ENCODE results near the gene LMBRD2. TPM values are rescaled to one million over a fixed set of nuclear protein-coding genes. Genes with fewer than 3 reads are reported as not detected.
A peak's percentile ranks its signal among the peaks of the same experiment; 100 is the strongest.

The LMBRD2 gene
- total RNA-seq, 4 donors from 2014 or later, result 8.3 to 16.7 (median 13.2) TPM

DNA sequence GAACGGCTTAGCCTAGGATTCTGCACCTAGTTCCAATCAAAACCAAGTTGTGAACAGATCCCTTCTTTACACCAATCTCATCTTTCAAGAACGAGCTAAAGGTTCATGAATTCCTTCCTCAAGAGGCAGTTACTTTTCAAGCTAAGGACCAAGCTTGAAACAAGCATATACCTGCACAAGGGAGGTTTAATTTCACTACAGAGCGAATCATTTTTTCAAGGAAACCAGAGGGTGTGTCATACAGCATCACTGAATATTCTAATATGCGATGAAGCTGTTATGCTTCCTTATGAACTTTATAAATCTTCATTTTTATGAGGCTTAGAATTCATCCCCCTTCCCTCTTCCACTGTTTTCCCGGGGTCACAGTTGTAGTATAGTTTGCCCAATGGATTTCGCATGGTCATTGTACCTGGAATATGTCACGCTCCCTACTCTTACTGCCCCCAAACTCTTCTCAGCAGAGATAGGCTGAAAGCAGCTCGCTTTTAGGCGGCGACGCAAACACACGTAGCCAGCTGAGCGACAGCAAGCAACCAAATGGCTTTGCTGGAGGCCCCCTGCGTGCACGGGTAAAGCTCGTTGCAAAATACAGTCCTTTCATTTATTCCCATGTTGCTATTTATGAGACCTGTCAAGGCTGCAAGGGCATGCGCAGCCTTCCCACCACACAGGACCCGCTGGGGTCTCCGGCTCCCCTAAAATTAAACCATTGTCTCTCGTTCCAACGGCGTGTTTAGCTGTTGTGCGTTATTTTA, 832 bp downstream of the LMBRD2 start:
- Histone ChIP-seq H3K4me1 (peaks cover 0 to 47% (median 4%) of the 10 kb centered on the region in 3 donors), H3K9me3 (no peaks in the 10 kb centered on the region), H3K4me3 (peak overlapping the region; percentile 73 to 86), H3K27ac (peak overlapping the region in 3 of 4 donors; percentile 78 to 87 (median 86)), H3K36me3 (peaks cover 0 to 18% of the 10 kb centered on the region in 2 donors), H3K27me3 (no peaks in the 10 kb centered on the region)
- ATAC-seq, result no peak
- 4 to 19% methylated on average over 6 to 19 of the region's 23 CpGs for WGBS, 2 donors (ENCODE audit: low coverage in 1 of 2)
- TF ChIP-seq EP300 (IDR thresholded peaks at IDR 0.05), result no peak

DNA sequence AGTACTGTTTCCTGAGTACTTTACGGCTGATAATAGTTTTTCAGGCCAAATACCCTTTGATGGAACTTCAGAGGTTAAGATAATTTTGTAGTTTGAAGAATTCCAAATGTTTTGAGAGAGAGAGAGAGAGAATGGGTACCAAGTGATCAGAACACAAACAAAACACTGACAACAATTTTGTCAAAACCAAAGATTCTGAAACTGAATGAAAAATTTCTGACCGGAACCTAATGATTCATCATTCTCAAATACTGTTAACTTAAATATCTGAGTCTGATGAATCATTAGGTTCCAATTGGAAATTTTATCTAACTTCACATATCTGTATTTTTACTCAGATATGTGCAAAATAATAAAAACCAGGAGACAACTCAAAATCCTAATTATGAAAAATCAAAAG, 4.0 kb downstream of the LMBRD2 start:
- 90 to 94% methylated on average over 1 to 2 of the region's 2 CpGs for WGBS, 2 donors (ENCODE audit: low coverage in 1 of 2)
- no peaks in the 10 kb centered on the region for H3K9me3 ChIP-seq
- peaks cover 0 to 3% of the 10 kb centered on the region in 2 donors for H3K36me3 ChIP-seq
- H3K27me3 ChIP-seq, result no peaks in the 10 kb centered on the region
- H3K27ac ChIP-seq, result no peak overlapping the region
- TF ChIP-seq POLR2A (IDR thresholded peaks at IDR 0.05), result no peak
- peaks cover 0 to 28% (median 4%) of the 10 kb centered on the region in 3 donors for H3K4me1 ChIP-seq
- ATAC-seq, result no peak
- H3K4me3 ChIP-seq, result no peak overlapping the region

GRCh38 chr5:36146390-36146789, 5.3 kb downstream of the LMBRD2 start:
- H3K9me3 ChIP-seq, result no peaks in the 10 kb centered on the region
- peaks cover 0 to 25% (median 4%) of the 10 kb centered on the region in 3 donors for H3K4me1 ChIP-seq
- no peaks in the 10 kb centered on the region for H3K27me3 ChIP-seq
- ATAC-seq, result no peak
- no peak overlapping the region for H3K27ac ChIP-seq
- no peak overlapping the region for H3K4me3 ChIP-seq
- H3K36me3 ChIP-seq, result peaks cover 0 to 16% of the 10 kb centered on the region in 2 donors
- TF ChIP-seq POLR2A (IDR thresholded peaks at IDR 0.05), result no peak
- TF ChIP-seq POLR2AphosphoS5 (IDR thresholded peaks at IDR 0.05), result no peak
- TF ChIP-seq, protein P1, sequence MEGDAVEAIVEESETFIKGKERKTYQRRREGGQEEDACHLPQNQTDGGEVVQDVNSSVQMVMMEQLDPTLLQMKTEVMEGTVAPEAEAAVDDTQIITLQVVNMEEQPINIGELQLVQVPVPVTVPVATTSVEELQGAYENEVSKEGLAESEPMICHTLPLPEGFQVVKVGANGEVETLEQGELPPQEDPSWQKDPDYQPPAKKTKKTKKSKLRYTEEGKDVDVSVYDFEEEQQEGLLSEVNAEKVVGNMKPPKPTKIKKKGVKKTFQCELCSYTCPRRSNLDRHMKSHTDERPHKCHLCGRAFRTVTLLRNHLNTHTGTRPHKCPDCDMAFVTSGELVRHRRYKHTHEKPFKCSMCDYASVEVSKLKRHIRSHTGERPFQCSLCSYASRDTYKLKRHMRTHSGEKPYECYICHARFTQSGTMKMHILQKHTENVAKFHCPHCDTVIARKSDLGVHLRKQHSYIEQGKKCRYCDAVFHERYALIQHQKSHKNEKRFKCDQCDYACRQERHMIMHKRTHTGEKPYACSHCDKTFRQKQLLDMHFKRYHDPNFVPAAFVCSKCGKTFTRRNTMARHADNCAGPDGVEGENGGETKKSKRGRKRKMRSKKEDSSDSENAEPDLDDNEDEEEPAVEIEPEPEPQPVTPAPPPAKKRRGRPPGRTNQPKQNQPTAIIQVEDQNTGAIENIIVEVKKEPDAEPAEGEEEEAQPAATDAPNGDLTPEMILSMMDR (IDR thresholded peaks at IDR 0.05), result no peak
- TF ChIP-seq EP300 (IDR thresholded peaks at IDR 0.05), result no peak
- 60 to 67% methylated on average over 3 of the region's 3 CpGs for WGBS, 2 donors (ENCODE audit: low coverage in 1 of 2)

- Histone ChIP-seq H3K36me3 (peaks cover 0 to 26% of the 10 kb centered on the region in 2 donors), H3K4me1 (peaks cover 0 to 16% (median 0%) of the 10 kb centered on the region in 3 donors), H3K27me3 (no peaks in the 10 kb centered on the region), H3K9me3 (no peaks in the 10 kb centered on the region), H3K27ac (no peak overlapping the region), H3K4me3 (no peak overlapping the region)
- no peak for ATAC-seq
- 85 to 96% methylated on average over 4 of the region's 4 CpGs for WGBS, 2 donors (ENCODE audit: low coverage in 1 of 2)
- TF ChIP-seq POLR2A (IDR thresholded peaks at IDR 0.05) (no peak), POLR2AphosphoS5 (IDR thresholded peaks at IDR 0.05) (no peak), EP300 (IDR thresholded peaks at IDR 0.05) (no peak)
- TF ChIP-seq, protein P1 (IDR thresholded peaks at IDR 0.05), result no peak
These were observed 6.4 kb downstream of the LMBRD2 start for GRCh38 chr5:36145311-36145710.

DNA sequence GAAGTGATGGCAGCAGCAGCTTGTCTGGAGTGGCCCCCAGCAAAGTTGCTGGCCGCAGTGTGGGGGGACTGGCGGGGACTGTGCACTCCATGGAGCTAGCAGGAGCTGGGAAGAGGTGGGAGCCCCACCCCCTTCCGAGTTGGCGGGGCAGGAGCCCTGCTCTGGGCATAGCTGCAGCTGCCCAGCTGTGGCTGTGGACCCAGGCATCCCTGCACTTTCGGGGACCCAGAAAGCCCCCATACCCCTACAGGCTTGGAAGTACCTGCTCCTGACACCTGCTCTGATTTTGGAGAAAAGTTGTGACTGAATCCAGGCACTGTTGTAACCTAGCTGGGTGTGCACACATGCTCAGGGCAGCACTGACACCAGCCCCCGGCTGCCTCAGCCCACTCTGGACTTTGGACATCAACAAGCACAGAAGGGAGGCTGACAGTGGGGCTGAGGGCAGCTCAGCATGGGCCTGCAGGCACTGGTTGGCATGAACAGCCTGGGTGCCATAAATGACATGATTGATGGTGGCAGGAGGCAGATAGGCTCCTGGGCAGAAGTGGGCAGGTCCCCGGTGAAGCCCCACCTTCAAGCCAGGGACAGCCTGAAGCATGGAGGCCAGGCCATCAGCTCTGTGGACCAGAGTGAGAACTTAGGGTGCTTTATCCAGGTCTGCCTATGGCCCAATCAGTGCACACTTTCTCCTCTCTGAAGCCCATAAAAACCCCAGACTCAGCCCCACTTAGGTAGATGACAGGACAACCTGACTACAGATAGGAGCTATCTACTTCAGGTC, 12.6 kb downstream of the LMBRD2 start:
- H3K4me1 ChIP-seq, result no peaks in the 10 kb centered on the region
- 95% methylated on average over 3 of the region's 7 CpGs; no CpG with 5 or more reads in 1 of the 2 donors for WGBS, 2 donors (ENCODE audit: low coverage in 1 of 2)
- ATAC-seq, result no peak
- H3K36me3 ChIP-seq, result peaks cover 0 to 65% of the 10 kb centered on the region in 2 donors
- no peaks in the 10 kb centered on the region for H3K27me3 ChIP-seq
- no peaks in the 10 kb centered on the region for H3K9me3 ChIP-seq
- H3K27ac ChIP-seq, result no peak overlapping the region
- TF ChIP-seq, protein P1 (IDR thresholded peaks at IDR 0.05), result no peak
- no peak for TF ChIP-seq POLR2AphosphoS5 (IDR thresholded peaks at IDR 0.05)
- TF ChIP-seq POLR2A (IDR thresholded peaks at IDR 0.05), result no peak
- TF ChIP-seq EP300 (IDR thresholded peaks at IDR 0.05), result no peak
- H3K4me3 ChIP-seq, result no peak overlapping the region

Data from gastroesophageal sphincter (tissue), 4 donors.